HepG2 (cell line): ENCODE results near the gene PCNT.

Experiments
- BORCS8-MEF2B ChIP-seq: sonication (generic); formaldehyde crosslinking; IDR thresholded peaks from 2 replicates; pipeline ENCODE4 v1.8.0; 2022; ENCODE audit warnings: mild to moderate bottlenecking, missing genetic modification reagents
- EP300 ChIP-seq, 3 experiments: sonication (generic) in 1 of 3; formaldehyde crosslinking in 1 of 3; IDR thresholded peaks; 2 replicates each; pipeline versions ENCODE4 v1.5.1 to v1.6.1; 2011 to 2020; ENCODE audit warnings: low read depth in 2 of 3, low read length in 2 of 3, borderline replicate concordance in 1 of 3, improper control_type of control experiment in 1 of 3, mild to moderate bottlenecking in 1 of 3, missing genetic modification reagents in 1 of 3, moderate library complexity in 1 of 3
- HDAC6 ChIP-seq: fragments of 200-600 bp; sonication (generic); IDR thresholded peaks from 2 replicates; pipeline ENCODE4 v1.7.0; 2017; ENCODE audit warnings: mild to moderate bottlenecking, antibody characterized with exemption, low read length, low read depth
- MYC ChIP-seq: sonication (generic); formaldehyde crosslinking; IDR thresholded peaks from 2 replicates; pipeline ENCODE4 v1.9.0; 2021; ENCODE audit warnings: missing genetic modification reagents, borderline replicate concordance
- NR2F1 ChIP-seq, 2 experiments: fragments of 450-650 bp in 1 of 2; formaldehyde crosslinking in 1 of 2; IDR thresholded peaks; 2 replicates each; pipeline versions ENCODE4 v1.5.0 to v1.6.1; 2016 to 2020; ENCODE audit warnings: mild to moderate bottlenecking in 1 of 2, missing compliant biosample characterization in 1 of 2, missing genetic modification reagents in 1 of 2, moderate library complexity in 1 of 2
- PHF8 ChIP-seq: sonication (generic); formaldehyde crosslinking; IDR thresholded peaks from 2 replicates; pipeline ENCODE4 v1.5.0; 2020; ENCODE audit warnings: missing genetic modification reagents
- RERE ChIP-seq: IDR thresholded peaks from 2 replicates; pipeline ENCODE4 v1.6.1; 2016; ENCODE audit warnings: low read depth, missing genetic modification reagents, missing compliant biosample characterization
- SMC3 ChIP-seq: IDR thresholded peaks from 2 replicates; pipeline ENCODE4 v1.6.1; 2011; ENCODE audit warnings: low read length, improper control_type of control experiment
- SNAPC4 ChIP-seq: sonication (generic); formaldehyde crosslinking; IDR thresholded peaks from 2 replicates; pipeline ENCODE4 v1.4.0; 2020; ENCODE audit warnings: mild to moderate bottlenecking, missing genetic modification reagents
- ZNF274 ChIP-seq: sonication (generic); formaldehyde crosslinking; IDR thresholded peaks from 2 replicates; pipeline ENCODE4 v1.5.1; 2020; ENCODE audit warnings: mild to moderate bottlenecking, missing genetic modification reagents
- ZNF513 ChIP-seq: sonication (generic); formaldehyde crosslinking; conservative IDR thresholded peaks from 2 replicates; pipeline ENCODE4 v1.5.0; 2020; ENCODE audit warnings: missing genetic modification reagents

GRCh38 chr21:46452710-46453109 lies 128.8 kb downstream of the PCNT start:
- TF ChIP-seq PHF8 (CRISPR knock-in tag) (no peak), SMC3 (no peak), RERE (no peak), EP300 (IDR thresholded peaks at IDR 0.05; ENCODE audit: low read depth in 2 of 2, low read length in 2 of 2) (no peak), EP300 (CRISPR knock-in tag; IDR thresholded peaks at IDR 0.05; ENCODE audit: borderline replicate concordance) (no peak), NR2F1 (CRISPR knock-in tag; IDR thresholded peaks at IDR 0.05) (no peak), SNAPC4 (CRISPR knock-in tag) (no peak), ZNF274 (no peak), HDAC6 (no peak), MYC (CRISPR knock-in tag) (no peak), BORCS8-MEF2B (CRISPR knock-in tag) (no peak), ZNF513 (no peak)
